K562 (cell line): ENCODE data around the gene SLC7A14. TPM values are rescaled to one million over a fixed set of nuclear protein-coding genes. Genes with fewer than 3 reads are reported as not detected.

ENCODE experiments used
- ATAC-seq: fragments of 200-7000 bp; cut with Tn5 transposase; 3 replicates; pipeline ENCODE4 v1.9.1; 2020; ENCODE audit warnings: moderate library complexity
- BruUV-seq: library from RNA; stranded (reverse); fragments of 400-500 nt; replicated peaks from 2 replicates; lab custom pipeline; 2021; lab: Mats Ljungman, UMichigan
- CTCF ChIA-PET: fragments of 300-600 bp; formaldehyde crosslinking; extraction: SDS; loops from one replicate; lab custom pipeline; 2021; ENCODE audit warnings: low intra/inter-chr PET ratio; lab: Yijun Ruan, JAX
- POLR2A ChIA-PET: fragments of 300-600, 350-650 bp; sonication (Branson Sonifier 250); formaldehyde crosslinking; extraction: SDS; loops from one replicate; lab custom pipeline; 2021; ENCODE audit warnings: antibody characterized with exemption, inconsistent platforms; lab: Yijun Ruan, JAX
- DNase-seq, 4 experiments: peaks; one replicate each; pipeline versions ENCODE4 v3.0.0 to v3.0.0-alpha.2; 2011 to 2018; ENCODE audit warnings: low spot score in 3 of 4, mixed read lengths in 3 of 4; ENCODE audit errors: extremely low read depth in 1 of 4
- FAIRE-seq: peaks from 2 replicates; lab custom pipeline; 2011; peaks lifted over from hg19 to GRCh38; lab: Jason Lieb, UNC
- H2AFZ ChIP-seq: 2 replicates; pipeline ENCODE4 v1.6.0; 2011; ENCODE audit warnings: low read depth, low read length, control low read depth, inconsistent platforms
- H3K27ac ChIP-seq: fragments of 200-600 bp; 3 replicates; pipeline ENCODE4 v1.8.0; 2011; ENCODE audit warnings: low read depth, mild to moderate bottlenecking, control low read depth, inconsistent platforms, low read length, moderate library complexity, mixed read lengths; ENCODE audit errors: extremely low read depth
- H3K27me3 ChIP-seq, 2 experiments: fragments of 300-600 bp in 1 of 2; 2 replicates in 1 of 2; 3 replicates in 1 of 2; pipeline versions ENCODE4 v1.6.0 to v1.8.0; 2011; ENCODE audit warnings: inconsistent platforms in 2 of 2, low read length in 2 of 2, mild to moderate bottlenecking in 1 of 2, mixed read lengths in 1 of 2, moderate library complexity in 1 of 2; ENCODE audit not compliant: control insufficient read depth in 2 of 2, insufficient read depth in 2 of 2
- H3K36me3 ChIP-seq: fragments of 300-600 bp; 3 replicates; pipeline ENCODE4 v1.8.0; 2011; ENCODE audit warnings: mild to moderate bottlenecking, low read length, inconsistent platforms; ENCODE audit not compliant: control insufficient read depth, insufficient read depth
- H3K4me1 ChIP-seq, 2 experiments: fragments of 200-600 bp in 1 of 2; replicated peaks in 1 of 2; 2 replicates in 1 of 2; 3 replicates in 1 of 2; pipeline versions ENCODE4 v1.5.1 to v1.8.0; 2011; ENCODE audit warnings: inconsistent platforms in 2 of 2, low read length in 2 of 2, mild to moderate bottlenecking in 1 of 2, mixed read lengths in 1 of 2, moderate library complexity in 1 of 2; ENCODE audit not compliant: control insufficient read depth in 2 of 2, insufficient read depth in 2 of 2
- H3K4me2 ChIP-seq: 2 replicates; pipeline ENCODE4 v1.6.1; 2011; ENCODE audit warnings: low read length, control low read depth, inconsistent platforms, mixed read lengths; ENCODE audit not compliant: insufficient read depth
- H3K4me3 ChIP-seq: fragments of 200-600 bp; sonication (generic), shearing (Covaris generic); 2 replicates; pipeline ENCODE4 v1.5.1; 2016; ENCODE audit warnings: control low read depth, inconsistent platforms
- H3K79me2 ChIP-seq: fragments of 200-600 bp; 3 replicates; pipeline ENCODE4 v1.8.0; 2011; ENCODE audit warnings: low read length, inconsistent platforms; ENCODE audit not compliant: control insufficient read depth, insufficient read depth
- H3K9ac ChIP-seq, 2 experiments: 2 replicates each; pipeline versions ENCODE4 v1.6.0 to v1.6.1; 2011; ENCODE audit warnings: low read depth in 2 of 2, low read length in 2 of 2, control low read depth in 1 of 2, inconsistent platforms in 1 of 2, mild to moderate bottlenecking in 1 of 2, mixed read lengths in 1 of 2; ENCODE audit not compliant: insufficient read depth in 1 of 2
- H3K9me1 ChIP-seq: one replicate; pipeline ENCODE4 v1.6.0; 2011; ENCODE audit warnings: inconsistent platforms, mild to moderate bottlenecking, low read length, moderate library complexity; ENCODE audit not compliant: control insufficient read depth, insufficient read depth
- H3K9me3 ChIP-seq: replicated peaks from 2 replicates; pipeline ENCODE4 v1.5.1; 2011; ENCODE audit warnings: low read depth, low read length, inconsistent platforms; ENCODE audit not compliant: control insufficient read depth, insufficient read depth
- H4K20me1 ChIP-seq: replicated peaks from 2 replicates; pipeline ENCODE4 v1.6.1; 2011; ENCODE audit warnings: low read length, inconsistent platforms, mixed read lengths; ENCODE audit not compliant: control insufficient read depth, insufficient read depth
- ETV5 ChIP-seq: sonication (generic); formaldehyde crosslinking; IDR thresholded peaks from 2 replicates; pipeline ENCODE4 v1.4.0; 2020; ENCODE audit warnings: low read depth, mild to moderate bottlenecking, missing genetic modification reagents
- EZH2 ChIP-seq: IDR thresholded peaks from 2 replicates; pipeline ENCODE4 v1.6.1; 2012; ENCODE audit warnings: low read depth, mild to moderate bottlenecking, inconsistent platforms, low read length, borderline replicate concordance
- FIP1L1 ChIP-seq: fragments of 200-400 bp; formaldehyde crosslinking; IDR thresholded peaks from 2 replicates; pipeline ENCODE4 v1.6.1; 2018; ENCODE audit warnings: mild to moderate bottlenecking, low read depth, low read length; ENCODE audit not compliant: poor library complexity, severe bottlenecking
- FOSL1 ChIP-seq: fragments of 200-800 bp; sonication (Bioruptor generic); conservative IDR thresholded peaks from 2 replicates; pipeline ENCODE4 v1.6.1; 2016; ENCODE audit warnings: missing genetic modification characterization, missing compliant biosample characterization
- MNT ChIP-seq, 2 experiments: fragments of 450-650 bp; conservative IDR thresholded peaks; 2 replicates each; pipeline ENCODE4 v1.6.1; 2017; ENCODE audit warnings: mild to moderate bottlenecking in 2 of 2, moderate library complexity in 2 of 2
- NFRKB ChIP-seq: fragments of 450-650 bp; IDR thresholded peaks from 2 replicates; pipeline ENCODE4 v1.6.1; 2016; ENCODE audit warnings: low read depth
- RBM34 ChIP-seq: fragments of 200-400 bp; formaldehyde crosslinking; IDR thresholded peaks from 2 replicates; pipeline ENCODE4 v1.6.1; 2018; ENCODE audit warnings: low read length, borderline replicate concordance; ENCODE audit not compliant: insufficient read depth
- RUNX1 ChIP-seq: sonication (generic); IDR thresholded peaks from 2 replicates; pipeline ENCODE4 v1.6.1; 2016; ENCODE audit warnings: antibody characterized with exemption, low read depth
- ZKSCAN3 ChIP-seq: fragments of 250-450 bp; sonication (Bioruptor Pico); IDR thresholded peaks from 2 replicates; pipeline ENCODE4 v1.4.0; 2020
- ZNF444 ChIP-seq: fragments of 250-450 bp; sonication (Bioruptor Pico); IDR thresholded peaks from 2 replicates; pipeline ENCODE4 v1.4.0; 2020; ENCODE audit warnings: mild to moderate bottlenecking, moderate library complexity
- ZNF740 ChIP-seq, 3 experiments: fragments of 200-800 bp in 1 of 3; sonication (Bioruptor generic) in 1 of 3; sonication (generic) in 1 of 3; formaldehyde crosslinking in 1 of 3; IDR thresholded peaks; 2 replicates each; pipeline versions ENCODE4 v1.6.1 to v1.8.0; 2016 to 2022; ENCODE audit warnings: mild to moderate bottlenecking in 2 of 3, missing compliant biosample characterization in 2 of 3, missing genetic modification characterization in 2 of 3, missing genetic modification reagents in 1 of 3
- WGBS: fragments of 100-300 bp; shearing (Covaris generic); methylation state at CpG from one replicate; pipeline ENCODE4 v1.1.6; 2016; ENCODE audit warnings: low coverage, mixed read lengths; ENCODE audit not compliant: insufficient coverage; ENCODE audit errors: missing lambda C conversion rate; 5-methylcytosine and 5-hydroxymethylcytosine counted together
- in situ Hi-C: fragments of 300-500 bp; cut with MboI; formaldehyde crosslinking; loops from 4 replicates; pipeline ENCODE4 v1.15.0; 2018; ENCODE audit warnings: inconsistent platforms, mixed read lengths
- intact Hi-C: fragments of 100-400 bp; cut with micrococcal nuclease; formaldehyde crosslinking; loops from 2 replicates; pipeline ENCODE4 v1.14.2; 2022
- polyA plus RNA-seq, 8 experiments: library from polyadenylated mRNA; depleted of rRNA in 4 of 8; stranded (reverse) in 5 of 8; unstranded in 3 of 8; fragments of >200 nt; fragmentation: Nextera tagmentation in 2 of 8; fragmentation: Illumina TruSeq in 1 of 8; extraction: Ambion mirVana in 2 of 8; extraction: Trizol in 1 of 8; gene quantifications; 2 replicates each; pipeline versions ENCODE4 v1.2.1 to v1.2.3, GENCODE V29; 2011 to 2014; ENCODE audit warnings: inconsistent platforms in 1 of 8, missing spikeins in 1 of 8
- total RNA-seq, 7 experiments: library from RNA; depleted of rRNA in 6 of 7; stranded (reverse); fragments of >200 nt in 6 of 7; fragmentation: Illumina TruSeq in 2 of 7; extraction: Trizol in 2 of 7; gene quantifications; 2 replicates each; pipeline versions ENCODE4 v1.2.1 to v1.2.3, GENCODE V29; 2011 to 2021; ENCODE audit warnings: low replicate concordance in 1 of 7

SLC7A14 gene
- total and polyA plus RNA-seq, 9 of the 15 experiments (the other 6 are each of a cell fraction or from before 2014, with no cell fraction given), result not detected

- Histone ChIP-seq H2AFZ (no peak overlapping the region), H3K27me3 (no peaks in the 10 kb centered on the region; a peak in 1 of 5 replicates), H3K36me3 (no peaks in the 10 kb centered on the region), H3K9me1 (no peaks in the 10 kb centered on the region), H3K79me2 (no peaks in the 10 kb centered on the region), H3K9ac (no peak overlapping the region), H3K27ac (no peak overlapping the region), H3K4me1 (peaks cover 0 to 19% of the 10 kb centered on the region in 2 experiments; a peak in 3 of 5 replicates), H3K4me2 (no peak overlapping the region), H4K20me1 (no peaks in the 10 kb centered on the region), H3K4me3 (no peak overlapping the region), H3K9me3 (no peaks in the 10 kb centered on the region)
- no peak for ATAC-seq
- in situ Hi-C loops (no loop called here), intact Hi-C loops (no loop called here)
- WGBS, result 49% methylated on average over 2 of the region's 2 CpGs
- TF ChIP-seq ZNF444 (CRISPR knock-in tag) (no peak), RUNX1 (no peak), ETV5 (CRISPR knock-in tag) (no peak), MNT (conservative IDR thresholded peaks at IDR 0.05) (no peak), ZKSCAN3 (CRISPR knock-in tag) (no peak), RBM34 (no peak), FIP1L1 (no peak), NFRKB (no peak), ZNF740 (CRISPR knock-in tag; IDR thresholded peaks at IDR 0.05) (no peak), ZNF740 (tag; IDR thresholded peaks at IDR 0.05) (no peak), EZH2 (no peak), FOSL1 (no peak)
- peak; percentile 19 for FAIRE-seq
- DNase-seq, result no peak
- BruUV-seq, result no TSS peak
- ChIA-PET CTCF (no interaction called here), POLR2A (interaction anchor here (0.6 to 1.1 kb wide), 2 partner anchors 8 to 307 kb away, joined by 3 to 4 read pairs; no protein-coding TSS in a partner anchor)
Measured at GRCh38 chr3:170522201-170522600, 63.7 kb downstream of the SLC7A14 start.
